KMS-11 (cell line): ENCODE data around the gene DMD.

ENCODE experiments used
- H2AFZ ChIP-seq: fragments of 200-600 bp; sonication (generic); 2 replicates; pipeline ENCODE4 v1.6.1; 2016; ENCODE audit warnings: antibody characterized with exemption, mixed run types, low read depth
- H3K27ac ChIP-seq: fragments of 200-600 bp; sonication (generic); 2 replicates; pipeline ENCODE4 v1.6.1; 2016; ENCODE audit warnings: mild to moderate bottlenecking, mixed run types
- H3K27me3 ChIP-seq: fragments of 200-600 bp; sonication (generic); 2 replicates; pipeline ENCODE4 v1.6.1; 2017; ENCODE audit warnings: mild to moderate bottlenecking, low read depth, mixed run types, moderate library complexity; ENCODE audit not compliant: insufficient read depth
- H3K36me3 ChIP-seq: fragments of 200-600 bp; sonication (generic); 2 replicates; pipeline ENCODE4 v1.6.1; 2017; ENCODE audit warnings: mild to moderate bottlenecking, mixed run types; ENCODE audit not compliant: insufficient read depth
- H3K4me1 ChIP-seq: fragments of 200-600 bp; sonication (generic); 2 replicates; pipeline ENCODE4 v1.6.1; 2016; ENCODE audit warnings: mild to moderate bottlenecking, low read depth, mixed run types; ENCODE audit not compliant: poor library complexity, severe bottlenecking
- H3K4me2 ChIP-seq: fragments of 200-600 bp; sonication (generic); 2 replicates; pipeline ENCODE4 v1.7.0; 2016; ENCODE audit warnings: mild to moderate bottlenecking, mixed run types
- H3K4me3 ChIP-seq: fragments of 200-600 bp; sonication (generic); IDR thresholded peaks from 2 replicates; pipeline ENCODE4 v1.6.1; 2017; ENCODE audit warnings: low read depth, low read length, mixed read lengths; ENCODE audit not compliant: insufficient read depth
- H3K79me2 ChIP-seq: fragments of 200-600 bp; sonication (generic); 2 replicates; pipeline ENCODE4 v1.6.1; 2016; ENCODE audit warnings: low read depth, mixed run types; ENCODE audit not compliant: insufficient read depth
- H3K9ac ChIP-seq: fragments of 200-600 bp; sonication (generic); 2 replicates; pipeline ENCODE4 v1.6.1; 2016; ENCODE audit warnings: mild to moderate bottlenecking, mixed run types
- H4K20me1 ChIP-seq: fragments of 200-600 bp; sonication (generic); 2 replicates; pipeline ENCODE4 v1.6.1; 2016; ENCODE audit warnings: mild to moderate bottlenecking, mixed run types; ENCODE audit not compliant: insufficient read depth
- TF ChIP-seq, protein P1 (sequence below): fragments of 200-600 bp; sonication (generic); conservative IDR thresholded peaks from 2 replicates; pipeline ENCODE4 v1.6.1; 2017; ENCODE audit warnings: low read depth, mild to moderate bottlenecking, antibody characterized with exemption, low read length, moderate library complexity, mixed read lengths

DMD gene

GRCh38 chrX:31527455-31528126 lies 1683.8 kb downstream of the DMD start:
- no peaks in the 10 kb centered on the region for H4K20me1 ChIP-seq
- no peaks in the 10 kb centered on the region for H3K36me3 ChIP-seq
- TF ChIP-seq, protein P1, sequence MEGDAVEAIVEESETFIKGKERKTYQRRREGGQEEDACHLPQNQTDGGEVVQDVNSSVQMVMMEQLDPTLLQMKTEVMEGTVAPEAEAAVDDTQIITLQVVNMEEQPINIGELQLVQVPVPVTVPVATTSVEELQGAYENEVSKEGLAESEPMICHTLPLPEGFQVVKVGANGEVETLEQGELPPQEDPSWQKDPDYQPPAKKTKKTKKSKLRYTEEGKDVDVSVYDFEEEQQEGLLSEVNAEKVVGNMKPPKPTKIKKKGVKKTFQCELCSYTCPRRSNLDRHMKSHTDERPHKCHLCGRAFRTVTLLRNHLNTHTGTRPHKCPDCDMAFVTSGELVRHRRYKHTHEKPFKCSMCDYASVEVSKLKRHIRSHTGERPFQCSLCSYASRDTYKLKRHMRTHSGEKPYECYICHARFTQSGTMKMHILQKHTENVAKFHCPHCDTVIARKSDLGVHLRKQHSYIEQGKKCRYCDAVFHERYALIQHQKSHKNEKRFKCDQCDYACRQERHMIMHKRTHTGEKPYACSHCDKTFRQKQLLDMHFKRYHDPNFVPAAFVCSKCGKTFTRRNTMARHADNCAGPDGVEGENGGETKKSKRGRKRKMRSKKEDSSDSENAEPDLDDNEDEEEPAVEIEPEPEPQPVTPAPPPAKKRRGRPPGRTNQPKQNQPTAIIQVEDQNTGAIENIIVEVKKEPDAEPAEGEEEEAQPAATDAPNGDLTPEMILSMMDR, result no peak
- H3K4me3 ChIP-seq, result no peak overlapping the region
- H3K27me3 ChIP-seq, result no peaks in the 10 kb centered on the region
- H3K4me1 ChIP-seq, result no peaks in the 10 kb centered on the region
- H3K27ac ChIP-seq, result no peak overlapping the region
- H3K9ac ChIP-seq, result no peak overlapping the region
- no peaks in the 10 kb centered on the region for H3K79me2 ChIP-seq
- no peak overlapping the region for H2AFZ ChIP-seq
- H3K4me2 ChIP-seq, result no peak overlapping the region

- TF ChIP-seq, protein P1, result no peak
- Histone ChIP-seq H3K36me3 (no peaks in the 10 kb centered on the region), H3K27ac (no peak overlapping the region), H3K4me3 (no peak overlapping the region), H3K79me2 (no peaks in the 10 kb centered on the region), H3K4me1 (no peaks in the 10 kb centered on the region), H3K9ac (no peak overlapping the region), H3K4me2 (no peak overlapping the region), H2AFZ (no peak overlapping the region), H3K27me3 (no peaks in the 10 kb centered on the region), H4K20me1 (no peaks in the 10 kb centered on the region)
These were observed 1687.3 kb downstream of the DMD start for GRCh38 chrX:31523884-31524536.

DNA sequence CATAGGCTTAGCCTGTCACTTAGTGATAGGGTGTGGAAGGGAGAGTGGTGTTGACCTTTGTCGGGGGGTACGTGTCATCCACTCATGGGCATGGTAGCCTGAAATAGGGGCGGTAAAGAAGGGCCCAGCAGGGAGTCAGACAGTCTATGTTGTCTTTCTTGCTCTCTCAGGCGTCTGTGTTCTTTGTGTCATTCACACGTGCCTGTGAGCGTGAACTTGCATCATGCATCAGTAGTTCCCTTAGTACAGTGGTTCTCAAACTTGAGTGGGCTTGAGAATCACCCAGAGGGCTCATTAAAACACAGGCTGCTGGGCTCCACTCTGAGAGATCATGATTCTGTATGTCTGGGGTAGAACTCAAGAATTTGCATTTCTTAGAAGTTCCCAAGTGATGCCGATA lies 1688.6 kb downstream of the DMD start:
- Histone ChIP-seq H2AFZ (no peak overlapping the region), H3K4me3 (no peak overlapping the region), H3K4me2 (no peak overlapping the region), H3K4me1 (no peaks in the 10 kb centered on the region), H3K27ac (no peak overlapping the region), H3K27me3 (no peaks in the 10 kb centered on the region), H3K79me2 (no peaks in the 10 kb centered on the region), H4K20me1 (no peaks in the 10 kb centered on the region), H3K36me3 (no peaks in the 10 kb centered on the region), H3K9ac (no peak overlapping the region)
- TF ChIP-seq, protein P1, result no peak

DNA sequence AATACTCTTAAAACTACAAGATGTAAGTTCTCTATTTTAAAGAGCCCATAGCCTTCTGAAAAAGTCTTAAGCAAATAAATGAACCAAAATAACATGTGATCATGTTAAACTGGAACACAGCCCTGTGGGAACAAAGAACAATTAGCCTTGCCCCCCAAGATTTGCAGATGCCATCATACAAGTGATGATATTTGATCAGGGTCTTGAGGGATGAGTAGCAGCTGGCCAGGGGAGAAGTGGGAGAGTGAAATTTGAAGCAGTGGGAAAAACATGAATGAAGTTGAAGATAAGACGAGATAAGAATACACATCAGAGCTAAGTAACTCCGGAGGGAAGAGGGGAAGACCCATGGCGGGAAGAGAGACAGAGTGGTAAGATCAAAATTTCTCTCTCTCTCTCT lies 1689.4 kb downstream of the DMD start:
- TF ChIP-seq, protein P1, result no peak
- H3K27ac ChIP-seq, result no peak overlapping the region

More for the DNA sequence above, 1689.4 kb downstream of the DMD start:
- Histone ChIP-seq H3K4me1 (no peaks in the 10 kb centered on the region), H3K4me3 (no peak overlapping the region), H3K9ac (no peak overlapping the region), H3K79me2 (no peaks in the 10 kb centered on the region), H4K20me1 (no peaks in the 10 kb centered on the region), H3K36me3 (no peaks in the 10 kb centered on the region), H3K27me3 (no peaks in the 10 kb centered on the region), H2AFZ (no peak overlapping the region), H3K4me2 (no peak overlapping the region)
